NCI-H146 (cell line): ENCODE data around the gene KISS1.

ENCODE experiments used
- DNase-seq: peaks from one replicate; lab custom pipeline; 2025; lab: John Stamatoyannopoulos, UW

The KISS1 gene

GRCh38 chr1:204155881-204156280 is 40.4 kb downstream of the KISS1 start:
- DNase-seq = no peak

DNA sequence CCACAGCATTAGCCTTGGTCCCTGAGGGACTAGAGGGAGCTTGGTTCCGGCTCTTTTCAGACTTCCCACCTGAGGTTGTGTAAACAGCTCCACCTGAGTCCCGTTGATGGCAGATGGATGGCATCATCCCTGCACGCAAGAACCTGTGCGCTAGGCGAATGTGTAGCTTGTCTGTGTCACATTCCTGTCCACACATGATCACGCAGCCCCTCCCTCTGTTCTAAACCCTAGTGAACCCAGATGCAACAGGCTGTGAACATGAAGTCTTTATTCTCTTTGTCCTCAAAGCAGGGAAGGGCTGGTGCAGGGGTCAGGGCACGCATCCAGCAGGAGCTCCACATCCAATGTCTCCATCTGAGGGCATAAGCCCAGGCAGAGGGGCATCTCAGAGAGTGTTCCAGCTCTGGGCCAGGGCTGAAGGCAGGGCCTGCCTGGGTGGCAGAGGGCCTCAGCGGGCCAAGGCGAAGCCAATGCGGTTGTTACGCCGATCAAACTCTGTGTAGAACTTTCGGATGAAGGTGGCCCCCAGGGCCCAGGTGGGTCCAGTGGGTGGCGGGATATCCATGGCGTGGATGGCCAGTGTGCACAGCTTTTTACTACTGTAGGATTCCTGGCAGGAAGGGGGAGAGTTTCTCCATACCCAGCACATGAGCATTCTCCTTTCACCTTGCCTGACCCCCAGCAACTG is 41.6 kb downstream of the KISS1 start:
- peak; percentile 34 for DNase-seq

DNA sequence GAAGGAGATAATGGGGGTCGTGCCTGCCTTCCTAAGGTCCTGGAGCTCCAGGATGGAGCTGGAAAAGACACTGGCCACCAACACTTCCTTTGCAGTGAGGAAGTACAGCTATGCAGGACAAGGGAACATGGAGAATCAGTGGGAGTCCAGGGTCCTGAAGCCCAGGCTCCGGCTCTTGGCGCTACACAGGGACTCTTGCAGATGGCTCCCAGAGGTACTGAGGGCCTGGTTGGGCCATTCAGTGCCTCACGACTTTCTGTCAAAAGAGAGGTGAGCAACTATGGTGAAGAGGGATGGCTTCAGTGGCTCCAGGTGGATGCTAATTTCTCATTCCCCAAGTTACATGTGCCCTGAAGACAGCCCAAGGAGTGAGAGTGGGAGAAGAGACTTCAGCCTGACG is 42.6 kb downstream of the KISS1 start:
- DNase-seq = no peak

DNA sequence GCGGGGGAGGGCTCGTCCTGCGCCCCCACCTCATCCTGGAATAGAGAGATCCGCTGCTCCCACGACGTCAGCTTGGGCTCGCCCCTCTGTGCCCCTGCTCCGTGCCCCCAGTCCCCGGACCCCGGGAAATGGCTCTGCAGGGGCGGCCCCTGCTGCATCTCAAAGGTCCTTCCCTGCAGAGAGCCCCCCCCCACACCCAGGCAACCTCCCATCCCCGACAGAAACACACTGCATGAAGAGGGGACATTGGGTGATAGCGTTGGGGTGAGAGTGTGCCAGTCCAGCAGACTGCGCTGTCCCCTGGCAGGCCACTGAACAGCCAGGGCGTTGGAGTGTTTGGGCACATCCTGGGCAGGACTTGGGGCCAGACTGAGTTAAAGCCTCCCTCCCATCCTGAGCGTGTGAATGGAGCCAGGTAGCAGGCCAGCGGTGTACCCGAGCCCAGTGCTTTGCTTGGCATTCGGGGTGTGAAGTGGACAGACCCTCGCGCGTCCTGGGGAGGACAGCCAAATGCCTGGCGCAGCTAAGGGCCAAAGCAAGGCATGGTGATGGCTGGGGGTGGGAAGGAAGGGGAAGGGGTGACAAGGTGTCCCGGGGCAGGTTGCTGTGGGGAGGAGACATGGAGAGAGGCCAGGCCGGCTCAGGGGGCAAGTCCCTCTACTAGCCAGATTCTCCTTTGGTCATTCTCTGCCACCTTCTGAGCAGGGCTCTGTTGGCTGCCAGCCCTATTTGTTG is 43.8 kb downstream of the KISS1 start:
- DNase-seq = no peak

DNA sequence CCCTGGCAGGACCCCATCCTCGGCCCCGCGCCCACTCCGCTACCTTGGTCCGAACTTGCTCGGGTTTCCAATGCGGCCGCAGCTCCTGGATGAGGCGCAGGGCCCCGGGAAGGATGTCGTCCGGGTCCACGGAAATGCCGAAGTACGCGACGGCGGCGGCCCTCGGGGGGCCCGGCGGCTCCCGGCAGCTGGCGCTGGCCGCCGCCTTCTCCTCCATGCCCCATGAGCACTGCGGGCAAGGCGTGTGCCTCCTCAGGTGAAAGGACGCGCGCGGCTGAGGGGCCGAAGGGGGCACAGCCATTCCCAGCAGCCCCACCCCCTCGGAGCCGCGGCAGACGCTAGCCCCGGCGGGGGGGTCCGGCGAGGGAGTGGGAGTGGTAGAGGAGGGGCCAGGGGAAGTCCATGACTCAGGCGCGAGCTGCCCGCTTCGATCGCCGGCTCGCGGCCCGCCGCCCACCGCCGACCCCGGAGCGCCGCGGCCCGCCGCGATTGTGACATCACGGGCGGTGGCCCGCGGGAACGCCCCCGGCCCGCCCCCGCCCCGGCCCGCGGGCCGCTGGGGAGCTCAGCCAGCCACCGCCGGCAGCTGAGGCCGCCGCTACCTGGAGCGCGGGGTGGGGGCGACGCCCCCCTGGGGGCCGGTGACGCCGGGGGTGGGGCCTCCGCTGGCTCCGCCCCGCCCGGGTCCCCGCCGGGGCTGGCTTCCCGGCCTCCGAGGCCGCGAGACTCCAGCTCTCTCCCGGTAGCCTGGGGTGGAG is 44.6 kb downstream of the KISS1 start, which contains the start of gene ETNK2:
Gene ETNK2 (minus strand): TSS at position 493 of the 758 bp plus-strand sequence. CDS start 192 bp downstream, at position 301.
- DNase-seq = peak; percentile 82

- peak; percentile 31 for DNase-seq
These were observed 45.4 kb downstream of the KISS1 start for GRCh38 chr1:204150702-204151551.

DNA sequence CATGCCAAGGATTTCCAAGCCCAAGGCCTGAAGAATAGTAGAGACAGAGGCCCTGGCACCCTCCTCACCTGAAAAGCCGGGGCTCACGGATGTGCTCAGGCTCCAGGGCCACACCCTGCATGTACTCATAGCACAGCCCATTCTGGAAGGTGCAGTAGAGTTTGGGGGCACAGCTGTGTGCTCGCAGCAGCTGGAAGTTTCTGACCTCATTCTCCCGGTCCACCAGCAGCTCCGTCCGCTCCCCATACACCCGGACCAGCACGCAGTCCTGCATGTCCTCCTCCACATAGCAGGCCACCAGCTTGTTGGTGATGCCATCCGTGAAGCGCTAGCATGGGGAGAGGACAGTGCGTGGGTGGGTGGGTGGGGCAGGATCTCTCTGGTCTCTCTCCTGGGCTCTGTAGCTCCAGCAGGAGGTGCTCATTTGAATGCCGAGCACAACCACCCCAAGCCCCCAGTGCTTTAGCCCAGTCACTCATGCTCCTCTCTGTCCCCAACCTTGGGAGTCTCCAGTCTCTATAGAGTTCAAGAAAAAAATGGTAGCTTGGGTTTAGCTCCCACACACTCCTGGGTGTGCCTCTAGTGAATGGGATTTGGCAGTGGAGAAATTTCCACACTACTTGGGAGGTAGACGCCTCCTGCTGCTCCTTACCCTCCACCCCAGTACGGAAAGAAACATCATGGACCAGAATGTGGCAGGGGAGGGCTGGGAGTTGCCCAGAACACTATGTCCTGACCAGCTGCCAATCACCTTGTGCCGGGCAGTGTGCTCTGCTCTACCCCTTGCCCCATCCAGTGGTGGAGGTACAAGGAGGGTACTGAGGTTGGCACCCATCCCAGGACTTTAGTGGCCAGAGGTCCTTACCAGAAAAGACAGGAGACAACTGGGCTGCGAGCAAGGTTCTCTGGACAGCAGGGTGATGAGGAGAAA is 46.4 kb downstream of the KISS1 start:
- no peak for DNase-seq

DNA sequence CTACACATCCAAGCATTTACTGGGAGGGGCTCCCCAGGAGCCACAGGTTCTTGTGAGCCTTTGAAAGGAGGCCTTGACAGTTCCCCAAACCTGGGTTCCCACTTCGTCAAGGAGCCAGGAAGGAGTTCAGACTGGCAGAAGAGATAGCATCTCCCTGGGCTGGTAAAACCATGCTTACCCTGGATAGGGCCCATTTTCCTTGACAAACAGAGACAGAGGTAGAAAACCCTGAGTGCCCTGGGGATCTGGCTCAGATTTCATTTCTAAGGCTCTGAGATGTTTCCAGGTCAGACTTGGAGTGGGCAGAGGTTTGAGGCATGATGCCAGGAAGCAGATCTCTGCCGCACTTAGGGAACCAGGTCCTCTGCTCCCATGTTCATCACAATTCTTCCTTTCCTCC is 47.2 kb downstream of the KISS1 start:
- no peak for DNase-seq

- no peak for DNase-seq
These were observed 48.6 kb downstream of the KISS1 start for GRCh38 chr1:204147406-204148383.

DNA sequence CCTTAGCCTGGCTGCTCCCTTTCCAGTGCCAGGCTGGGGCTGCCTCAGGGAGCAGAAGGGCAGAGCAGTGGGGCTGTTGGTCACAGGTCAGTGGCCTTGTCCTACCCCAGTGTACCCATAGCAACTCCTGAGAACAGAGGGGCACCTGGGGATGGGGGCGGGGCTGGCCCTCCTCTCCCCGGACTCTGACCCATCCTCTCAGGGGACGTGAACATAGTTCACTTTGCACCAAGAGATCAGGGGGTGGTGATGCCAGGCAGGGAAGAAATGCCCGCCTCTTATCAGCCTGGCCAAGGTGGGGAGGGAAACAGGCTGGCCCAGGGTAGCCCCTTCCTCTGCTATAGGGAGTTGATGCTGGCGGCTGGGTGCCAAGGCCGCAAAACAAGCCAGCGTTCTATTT is 49.3 kb downstream of the KISS1 start:
- no peak for DNase-seq

DNA sequence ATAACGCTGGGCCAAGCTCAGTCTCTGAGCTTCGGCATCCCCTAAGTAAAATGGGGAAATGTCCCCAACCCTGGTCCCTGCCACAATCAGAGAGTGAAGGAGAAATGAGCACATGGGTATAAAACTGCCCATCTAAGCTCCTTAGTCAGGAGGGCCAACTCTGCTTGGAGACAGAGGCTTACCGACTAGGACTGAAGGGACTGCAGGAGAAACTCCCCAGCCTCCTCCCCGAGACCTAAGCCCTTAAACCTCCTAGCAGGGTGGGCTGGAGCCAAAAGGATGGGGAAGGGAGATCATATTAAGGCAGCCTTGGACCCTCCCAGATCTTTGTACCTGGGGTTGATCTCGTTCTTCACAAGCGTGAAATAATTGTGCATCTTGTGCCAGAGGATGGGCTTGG is 50.0 kb downstream of the KISS1 start:
- DNase-seq = no peak

GRCh38 chr1:204145033-204145504 is 51.2 kb downstream of the KISS1 start:
- no peak for DNase-seq

GRCh38 chr1:204143276-204144041 is 52.8 kb downstream of the KISS1 start:
- no peak for DNase-seq

GRCh38 chr1:204142032-204142974 is 54.0 kb downstream of the KISS1 start:
- no peak for DNase-seq

GRCh38 chr1:204141131-204141530 is 55.2 kb downstream of the KISS1 start:
- peak; percentile 10 for DNase-seq
